Activated CD8-positive, alpha-beta memory T cell treated with anti-CD3 and anti-CD28 coated beads, Interleukin-2, amount 50 U/mL, for 4 hours (primary cell): Measurements from ENCODE around the gene ACOT8.
A peak's percentile ranks its signal among the peaks of the same experiment; 100 is the strongest.
"Not testable (repeated sequence)": the region's sequence is repeated elsewhere in the genome, so short reads cannot be mapped to it uniquely, and the experiment has no call there.

Experiments
- DNase-seq: peaks from one replicate; pipeline ENCODE4 v3.0.0-alpha.2; 2020

ACOT8 gene

GRCh38 chr20:45823949-45824835 is 33.0 kb downstream of the ACOT8 start:
- peak; percentile 47 for DNase-seq

DNA sequence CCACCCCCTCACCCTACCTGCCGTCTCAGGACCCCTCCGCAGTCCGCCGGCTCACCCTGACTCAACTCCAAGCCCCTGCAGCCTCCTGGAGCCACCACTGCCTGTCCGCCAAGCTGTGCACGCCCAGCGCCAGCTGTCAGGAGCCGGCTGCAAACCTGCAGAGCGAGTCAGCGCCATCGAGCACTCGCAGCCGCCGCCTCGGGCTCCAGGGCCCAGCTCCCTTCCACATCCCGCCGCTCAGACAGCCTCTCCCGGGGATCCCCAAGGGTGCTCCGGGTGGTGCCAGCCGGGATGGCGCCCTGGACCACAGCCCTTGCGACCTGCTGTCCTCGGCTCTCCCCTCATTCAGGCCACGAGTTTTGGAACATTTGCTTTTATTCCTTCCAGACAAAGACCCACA is 34.3 kb downstream of the ACOT8 start:
- no peak for DNase-seq

GRCh38 chr20:45821947-45822346 is 35.2 kb downstream of the ACOT8 start:
- DNase-seq: no peak

GRCh38 chr20:45819466-45819865 is 37.7 kb downstream of the ACOT8 start:
- DNase-seq: no peak

DNA sequence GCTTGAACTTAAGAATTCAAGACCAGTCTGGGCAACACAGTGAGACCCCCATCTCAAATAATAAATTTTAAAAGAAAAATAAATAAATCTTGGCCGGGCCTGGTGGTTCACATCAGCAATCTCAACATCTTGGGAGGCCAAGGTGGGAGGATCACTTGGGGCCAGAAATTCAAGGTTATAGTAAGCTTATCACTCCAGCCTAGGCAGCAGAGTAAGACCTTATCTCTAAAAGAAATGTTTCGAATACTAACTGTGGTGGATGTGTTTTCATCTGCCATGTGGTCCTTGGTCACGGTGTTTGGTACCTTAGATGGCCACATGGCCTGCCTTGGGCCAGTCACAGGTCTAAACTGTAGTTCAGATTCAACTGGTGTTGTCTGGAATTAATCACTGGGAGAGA is 39.0 kb downstream of the ACOT8 start:
- DNase-seq: no peak

DNA sequence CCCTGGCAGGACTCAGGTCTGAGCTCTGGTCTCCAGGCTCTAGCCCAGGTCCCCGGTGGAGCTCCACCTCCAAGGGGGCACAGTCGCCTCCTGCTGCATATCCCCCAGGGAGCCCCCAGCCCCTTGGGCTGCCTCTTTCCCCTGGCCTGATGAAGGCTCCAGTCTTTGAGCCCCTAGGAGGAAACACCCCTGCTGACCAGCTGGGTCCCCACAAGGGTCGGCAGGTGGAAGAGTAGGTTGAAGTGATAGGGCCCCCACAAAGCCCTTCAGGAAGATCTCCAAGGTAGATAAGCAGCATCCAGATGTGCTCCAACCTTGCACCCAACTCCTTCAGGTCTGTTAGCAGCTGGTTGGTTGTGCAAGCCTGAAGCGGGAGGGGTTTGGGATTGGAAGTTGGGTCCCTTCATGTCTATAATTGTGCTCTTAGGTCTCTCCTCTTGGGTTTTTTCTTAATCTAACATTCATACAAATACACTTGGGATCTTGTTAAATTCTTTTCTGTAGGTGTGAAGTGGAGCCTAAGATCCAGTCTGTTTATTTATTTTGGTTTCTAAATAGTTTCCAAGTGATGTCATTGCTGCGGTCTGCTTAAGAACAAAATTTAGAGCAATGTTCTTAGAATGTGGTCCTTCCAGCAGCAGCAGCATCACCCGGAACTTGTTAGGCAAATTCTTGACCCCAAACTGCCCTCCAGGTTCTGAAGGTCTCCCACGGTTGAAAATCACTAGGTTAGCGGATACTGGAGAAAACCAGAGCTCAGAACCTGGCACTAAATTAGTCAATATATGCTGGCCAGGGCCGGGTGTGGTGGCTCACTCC is 39.6 kb downstream of the ACOT8 start:
- no peak for DNase-seq

DNA sequence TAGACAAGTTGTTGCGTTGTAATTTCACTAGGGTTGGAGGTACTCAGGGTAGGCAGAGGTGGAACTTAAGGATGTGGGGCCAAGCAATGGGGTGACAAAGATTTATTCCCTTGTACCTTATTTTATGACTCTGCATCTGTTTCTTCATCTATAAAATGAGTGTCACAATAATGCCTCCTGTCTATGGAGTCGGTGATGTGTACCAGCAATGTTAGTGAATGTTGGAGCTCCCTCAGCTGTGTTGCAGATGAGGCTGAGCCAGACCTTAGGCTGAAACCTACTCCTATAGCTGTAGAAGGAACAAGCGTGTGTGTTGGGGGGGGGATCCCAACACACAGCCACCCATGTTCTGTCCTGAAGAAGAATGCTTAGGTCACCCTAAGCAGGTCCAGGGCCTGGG is 40.2 kb downstream of the ACOT8 start:
- no peak for DNase-seq

GRCh38 chr20:45814314-45814713 is 42.9 kb downstream of the ACOT8 start:
- no peak for DNase-seq

DNA sequence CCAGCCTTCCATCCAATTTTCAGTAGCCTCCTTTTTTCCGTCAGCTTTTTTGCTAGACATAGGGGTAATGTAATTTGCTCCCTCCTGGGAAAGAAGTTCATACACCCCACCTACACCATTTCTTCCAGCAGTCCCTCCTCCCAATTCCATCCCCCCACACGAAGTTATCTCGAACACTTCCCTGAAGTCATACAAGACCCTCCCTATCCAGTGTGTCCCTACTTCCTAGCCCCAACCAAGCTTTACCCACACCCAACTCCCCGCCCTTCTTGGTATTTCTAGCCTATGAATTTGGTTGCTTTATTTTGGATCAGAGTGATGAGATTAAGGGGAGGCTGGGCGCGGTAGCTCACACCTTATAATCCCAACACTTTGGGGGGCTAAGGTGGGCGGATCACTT is 43.7 kb downstream of the ACOT8 start:
- no peak for DNase-seq

DNA sequence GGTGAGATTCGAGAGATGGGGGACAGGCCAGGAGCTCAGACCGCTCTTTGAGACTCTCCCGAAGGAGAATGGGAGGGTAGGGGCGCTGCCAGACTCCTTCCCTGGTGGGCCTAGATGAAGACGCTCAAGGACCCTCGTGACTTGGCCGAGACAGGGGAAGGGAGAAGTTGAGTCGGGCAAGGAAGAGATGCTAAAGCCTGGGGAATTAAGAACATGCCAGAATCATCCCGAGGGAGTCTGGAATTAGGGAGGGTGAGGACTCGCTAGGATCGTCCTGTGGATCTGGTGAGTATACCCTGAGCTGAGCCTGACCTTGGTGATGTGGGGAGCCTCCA is 44.2 kb downstream of the ACOT8 start:
- no peak for DNase-seq

GRCh38 chr20:45812157-45813005 is 44.8 kb downstream of the ACOT8 start, which contains the start of gene UBE2C:
UBE2C (plus strand) TSS chr20:45812644; CDS start chr20:45812696, 52 bp downstream.
- DNase-seq: peak; percentile 87

GRCh38 chr20:45810191-45810970 is 46.8 kb downstream of the ACOT8 start:
- DNase-seq: no peak

DNA sequence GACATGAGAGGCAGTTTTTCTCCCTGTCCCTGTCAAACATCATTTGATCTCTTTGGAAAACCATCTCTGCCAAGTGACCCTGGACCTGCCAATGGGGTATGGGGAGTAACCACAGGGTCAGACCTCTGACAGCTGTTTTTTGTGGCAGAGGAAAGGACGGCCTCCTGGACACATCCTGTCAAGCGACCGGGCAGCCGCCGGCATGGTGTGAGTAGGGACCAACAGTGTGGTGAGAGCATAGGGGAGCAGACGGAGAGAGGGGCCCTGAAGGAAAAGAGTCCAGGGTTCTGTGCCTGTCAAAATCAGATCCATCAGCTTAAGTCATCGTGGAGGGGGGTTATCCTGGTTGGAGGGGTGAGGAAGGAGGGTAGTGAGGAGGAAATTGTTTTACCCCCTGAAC is 55.3 kb downstream of the ACOT8 start:
- DNase-seq: no peak

DNA sequence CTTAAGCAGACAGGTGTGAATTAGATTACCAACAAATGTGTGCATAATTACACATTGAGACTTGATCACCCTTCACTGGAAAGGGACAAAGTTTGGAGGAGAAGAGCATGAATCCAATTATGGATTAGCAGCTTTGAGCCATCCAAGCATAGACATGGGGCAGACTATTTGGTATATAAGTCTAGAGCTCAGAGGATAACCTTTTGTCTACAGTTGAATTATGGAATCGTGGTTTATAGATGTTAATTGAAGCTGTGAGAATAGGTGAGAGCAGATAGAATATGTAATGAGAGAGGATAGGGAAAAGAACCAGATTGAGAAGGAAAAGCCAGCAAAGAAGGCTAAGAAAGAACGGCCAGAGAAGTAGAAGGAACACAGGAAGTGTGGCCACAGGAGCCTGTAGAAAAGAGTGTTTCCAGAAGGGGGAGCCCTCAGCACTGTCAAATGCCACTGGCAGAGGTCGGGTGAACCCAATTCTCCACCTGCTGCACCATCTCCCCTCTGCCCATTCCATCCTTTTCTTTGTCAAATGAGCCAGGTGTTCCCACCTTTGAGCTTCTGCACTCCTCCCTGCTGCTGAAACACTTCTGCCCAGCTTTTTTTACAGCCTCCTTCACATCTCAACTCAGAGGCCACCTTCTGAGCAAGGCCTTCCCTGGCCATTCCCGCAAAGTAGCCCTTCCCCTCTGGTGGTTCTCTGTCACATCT is 58.1 kb downstream of the ACOT8 start:
- DNase-seq: peak; percentile 61

GRCh38 chr20:45797955-45798354 is 59.2 kb downstream of the ACOT8 start:
- not testable (repeated sequence) for DNase-seq

DNA sequence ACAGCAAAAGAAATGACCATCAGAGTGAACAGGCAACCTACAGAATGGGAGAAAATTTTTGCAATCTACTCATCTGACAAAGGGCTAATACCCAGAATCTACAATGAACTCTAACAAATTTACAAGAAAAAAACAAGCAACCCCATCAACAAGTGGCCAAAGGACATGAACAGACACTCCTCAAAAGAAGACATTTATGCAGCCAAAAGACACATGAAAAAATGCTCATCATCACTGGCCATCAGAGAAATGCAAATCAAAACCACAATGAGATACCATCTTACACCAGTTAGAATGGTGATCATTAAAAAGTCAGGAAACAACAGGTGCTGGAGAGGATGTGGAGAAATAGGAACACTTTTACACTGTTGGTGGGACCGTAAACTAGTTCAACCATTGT is 59.7 kb downstream of the ACOT8 start:
- not testable (repeated sequence) for DNase-seq

DNA sequence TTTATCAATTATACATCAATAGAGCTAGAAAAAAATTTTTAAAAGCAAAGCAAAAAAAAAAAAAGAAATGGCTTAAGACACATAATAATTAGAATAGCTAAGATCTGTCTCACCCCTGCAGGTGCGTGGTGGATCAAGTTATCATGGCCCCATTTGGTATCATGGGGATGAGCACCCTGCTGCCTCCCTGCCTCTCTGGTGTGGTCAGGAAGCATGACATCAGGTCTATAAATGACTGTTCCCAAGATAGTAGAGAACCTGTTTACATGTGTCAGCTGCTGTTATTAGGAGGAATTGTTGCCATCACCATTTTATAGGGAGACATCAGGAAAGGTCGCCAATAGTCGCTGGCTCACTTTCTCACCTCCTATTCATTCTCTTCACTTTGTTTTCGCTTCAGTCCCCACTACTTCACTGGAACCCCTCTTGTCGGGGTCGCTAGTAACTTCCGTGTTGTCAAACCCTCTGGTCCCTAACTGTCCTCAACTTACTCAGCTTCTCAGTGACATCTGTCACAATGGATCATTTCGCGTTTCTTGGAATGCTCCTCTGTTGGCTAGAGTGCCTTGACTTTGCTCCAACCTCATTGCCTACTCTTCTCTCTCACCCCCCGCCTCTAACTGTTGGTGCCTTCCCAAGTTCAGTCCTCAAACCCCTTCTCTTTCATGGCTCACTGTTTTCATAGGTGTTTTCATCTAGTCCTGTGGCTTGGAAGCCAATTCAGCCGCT is 60.7 kb downstream of the ACOT8 start:
- DNase-seq: no peak

- no peak for DNase-seq
These were observed 64.7 kb downstream of the ACOT8 start for GRCh38 chr20:45792317-45793118.
